H1 (cell line): ENCODE measurements around the gene CYP3A7. TPM values are rescaled to one million over a fixed set of nuclear protein-coding genes. Genes with fewer than 3 reads are reported as not detected.

Source experiments
- HDAC6 ChIP-seq: IDR thresholded peaks from one replicate; pipeline ENCODE4 v1.7.1; 2012; ENCODE audit warnings: low read depth, mild to moderate bottlenecking, inconsistent platforms, low read length, moderate library complexity
- SAP30 ChIP-seq: fragments of 300-600 bp; sonication (generic); IDR thresholded peaks from 2 replicates; pipeline ENCODE4 v1.7.1; 2012; ENCODE audit warnings: low read length, moderate library complexity, mild to moderate bottlenecking, inconsistent platforms; ENCODE audit not compliant: insufficient read depth, insufficient replicate concordance
- polyA plus RNA-seq, 7 experiments: library from polyadenylated mRNA; depleted of rRNA in 3 of 7; stranded (reverse) in 5 of 7; unstranded in 2 of 7; fragments of >200 nt in 5 of 7; fragments of 200-250 nt in 2 of 7; gene quantifications; 1 replicate in 5 of 7; 2 replicates in 1 of 7; 4 replicates in 1 of 7; pipeline versions ENCODE4 v1.2.1 to v1.2.3, GENCODE V29; 2011 to 2013; ENCODE audit warnings: missing spikeins in 2 of 7, mixed read lengths in 2 of 7
- total RNA-seq: library from RNA; stranded (reverse); fragmentation: NEBNext Ultra II Directional; extraction: Animal tissue kit (Norgen Biotek cat#: 25700); gene quantifications from 2 replicates; pipeline ENCODE4 v1.2.1, GENCODE V29; 2021

The CYP3A7 gene
- total and polyA plus RNA-seq, 2 of the 8 experiments (the other 6 are each of a cell fraction or from before 2014, with no cell fraction given) = not detected

GRCh38 chr7:99762680-99763327, 27.8 kb upstream of the CYP3A7 start (continued):
- no peak for TF ChIP-seq HDAC6
- no peak for TF ChIP-seq SAP30
